ENCODE results near the gene GPR32.

The GPR32 gene

GRCh38 chr19:50797429-50797780 is 27.1 kb downstream of the GPR32 start:
- TF ChIP-seq CTCF (IDR thresholded peaks at IDR 0.05; ENCODE audit: extremely low read depth, insufficient read depth, missing control alignments), result no peak
- in situ Hi-C loops (cut with MboI; ENCODE audit: low pct_unique_long_range_greater_than_20kb, low sequenced_read_pairs, unreplicated experiment), result loop anchor here (10.0 to 25.0 kb wide), 3 partner anchors 117 to 435 kb away; partner anchors contain the start of genes KLK4 and NAPSA
- no peak for DNase-seq (ENCODE audit: low spot score)

- in situ Hi-C loops (cut with MboI; ENCODE audit: low pct_unique_long_range_greater_than_20kb, low sequenced_read_pairs, unreplicated experiment), result loop anchor here (10.0 to 25.0 kb wide), 3 partner anchors 117 to 436 kb away; partner anchors contain the start of genes KLK4 and NAPSA
- no peak for DNase-seq (ENCODE audit: low spot score)
Measured at GRCh38 chr19:50797781-50798658, 27.8 kb downstream of the GPR32 start.

GRCh38 chr19:50798659-50799546 is 28.6 kb downstream of the GPR32 start:
- in situ Hi-C loops (cut with MboI; ENCODE audit: low pct_unique_long_range_greater_than_20kb, low sequenced_read_pairs, unreplicated experiment), result loop anchor here (10.0 to 25.0 kb wide), 3 partner anchors 116 to 437 kb away; partner anchors contain the start of genes KLK4 and NAPSA
- DNase-seq (ENCODE audit: low spot score), result no peak
- no peak for TF ChIP-seq CTCF (IDR thresholded peaks at IDR 0.05; ENCODE audit: extremely low read depth, insufficient read depth, missing control alignments)

More at GRCh38 chr19:50797781-50798658, 27.8 kb downstream of the GPR32 start:
- no peak for TF ChIP-seq CTCF (IDR thresholded peaks at IDR 0.05; ENCODE audit: extremely low read depth, insufficient read depth, missing control alignments)

- no peak for DNase-seq (ENCODE audit: low spot score)
- in situ Hi-C loops (cut with MboI; ENCODE audit: low pct_unique_long_range_greater_than_20kb, low sequenced_read_pairs, unreplicated experiment), result loop anchor here (10.0 to 25.0 kb wide), 3 partner anchors 115 to 437 kb away; partner anchors contain the start of genes KLK4 and NAPSA
- TF ChIP-seq CTCF (IDR thresholded peaks at IDR 0.05; ENCODE audit: extremely low read depth, insufficient read depth, missing control alignments), result no peak
Measured at GRCh38 chr19:50799547-50799851, 29.2 kb downstream of the GPR32 start.

- DNase-seq (ENCODE audit: low spot score), result no peak
- TF ChIP-seq CTCF (IDR thresholded peaks at IDR 0.05; ENCODE audit: extremely low read depth, insufficient read depth, missing control alignments), result no peak
- in situ Hi-C loops (cut with MboI; ENCODE audit: low pct_unique_long_range_greater_than_20kb, low sequenced_read_pairs, unreplicated experiment), result no loop called here
Measured at GRCh38 chr19:50801107-50801506, 30.8 kb downstream of the GPR32 start.

- TF ChIP-seq CTCF (IDR thresholded peaks at IDR 0.05; ENCODE audit: extremely low read depth, insufficient read depth, missing control alignments), result no peak
- no peak for DNase-seq (ENCODE audit: low spot score)
- in situ Hi-C loops (cut with MboI; ENCODE audit: low pct_unique_long_range_greater_than_20kb, low sequenced_read_pairs, unreplicated experiment), result no loop called here
Measured at GRCh38 chr19:50803633-50804419, 33.6 kb downstream of the GPR32 start.
